Measurements from ENCODE around the gene NVL. TPM values are rescaled to one million over a fixed set of nuclear protein-coding genes. Genes with fewer than 3 reads are reported as not detected.

Gene NVL
- total RNA-seq, 1 donor = 22.9 TPM

DNA sequence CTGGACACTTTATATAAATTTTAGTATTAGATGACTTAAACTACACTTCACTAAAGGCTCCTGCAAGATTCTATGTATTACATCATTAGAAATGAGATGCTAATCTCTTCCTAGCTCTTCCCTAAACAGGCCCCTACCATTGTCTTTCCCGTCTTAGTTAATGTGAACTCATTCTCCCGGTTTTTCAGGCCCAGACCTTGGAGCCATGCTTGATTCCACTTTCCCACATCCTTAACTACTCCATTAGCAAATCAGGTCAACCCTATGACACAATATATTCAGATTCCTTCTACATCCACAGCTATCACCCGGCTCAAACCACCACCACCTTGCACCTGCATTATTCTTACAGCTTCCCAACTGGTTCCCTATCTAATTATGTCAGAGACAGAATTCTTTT, 73.3 kb downstream of the NVL start:
- no peak for TF ChIP-seq CTCF (IDR thresholded peaks at IDR 0.05; ENCODE audit: insufficient read depth, low read depth, low read length)
- no peak overlapping the region for H3K4me3 ChIP-seq (ENCODE audit: low read depth, low read length)
- no peak for DNase-seq (ENCODE audit: low read depth)

DNA sequence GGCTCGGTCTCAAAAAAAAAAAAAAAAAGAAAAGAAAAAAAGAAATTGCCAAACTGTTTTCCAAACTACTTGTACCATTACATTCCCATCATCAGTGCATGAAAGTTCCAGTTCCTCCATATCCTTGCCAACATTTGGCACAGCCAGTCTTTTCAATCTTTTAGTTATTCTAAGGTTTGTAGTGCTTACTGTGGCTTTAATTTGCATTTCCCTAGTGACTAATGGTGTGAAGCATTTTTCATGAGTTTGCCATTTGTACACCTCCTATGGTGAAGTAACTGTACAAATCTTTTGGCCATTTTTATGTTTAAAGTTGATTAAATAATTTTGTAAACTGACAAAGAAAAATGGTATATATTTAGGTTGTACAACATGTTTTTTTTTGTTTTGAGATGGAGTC, 76.3 kb downstream of the NVL start:
- no peak for TF ChIP-seq CTCF (IDR thresholded peaks at IDR 0.05; ENCODE audit: insufficient read depth, low read depth, low read length)
- no peak for DNase-seq (ENCODE audit: low read depth)
- H3K4me3 ChIP-seq (ENCODE audit: low read depth, low read length) = no peak overlapping the region

DNA sequence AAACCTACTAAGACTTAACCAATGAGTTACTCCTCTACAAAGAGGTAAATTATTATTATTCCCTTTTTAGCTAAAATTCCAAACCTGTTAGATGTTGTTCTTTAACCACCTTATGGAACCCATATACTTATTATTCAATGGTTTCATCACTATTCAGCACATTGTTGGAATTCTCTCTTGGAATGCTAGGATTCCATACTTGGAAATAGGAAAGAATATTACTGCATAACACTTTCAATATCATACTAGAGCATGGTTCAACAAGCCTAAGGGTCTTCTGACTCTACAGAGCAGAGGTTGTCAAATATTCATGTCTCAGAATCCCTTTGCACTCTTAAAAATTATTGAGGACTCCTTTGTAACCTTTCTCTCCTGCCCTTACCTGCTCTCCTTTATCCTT, 77.5 kb downstream of the NVL start:
- DNase-seq (ENCODE audit: low read depth) = no peak
- TF ChIP-seq CTCF (IDR thresholded peaks at IDR 0.05; ENCODE audit: insufficient read depth, low read depth, low read length) = no peak

DNA sequence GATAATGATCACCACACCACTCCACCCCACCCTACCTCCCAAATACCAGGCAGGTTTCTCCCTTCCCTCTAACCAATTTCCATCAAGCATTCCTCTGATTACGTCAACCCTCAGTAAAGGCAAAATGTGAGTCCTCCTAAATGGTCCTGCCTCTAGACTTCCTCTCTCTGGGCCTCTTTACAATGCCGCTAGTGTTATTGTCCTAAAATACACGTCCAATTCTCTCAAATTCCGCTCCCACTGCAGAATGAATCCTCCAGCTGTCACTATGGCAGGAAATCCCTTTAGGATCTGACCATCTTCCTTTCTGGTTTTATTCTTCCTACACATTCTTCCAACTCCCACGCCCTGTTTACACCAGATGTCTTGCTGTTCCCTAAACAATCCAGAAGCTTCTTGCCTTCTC, 78.2 kb downstream of the NVL start:
- DNase-seq (ENCODE audit: low read depth) = no peak
- H3K4me3 ChIP-seq (ENCODE audit: low read depth, low read length) = no peak overlapping the region
- no peak for TF ChIP-seq CTCF (IDR thresholded peaks at IDR 0.05; ENCODE audit: insufficient read depth, low read depth, low read length)

More for the DNA sequence above, 77.5 kb downstream of the NVL start:
- H3K4me3 ChIP-seq (ENCODE audit: low read depth, low read length) = no peak overlapping the region

DNA sequence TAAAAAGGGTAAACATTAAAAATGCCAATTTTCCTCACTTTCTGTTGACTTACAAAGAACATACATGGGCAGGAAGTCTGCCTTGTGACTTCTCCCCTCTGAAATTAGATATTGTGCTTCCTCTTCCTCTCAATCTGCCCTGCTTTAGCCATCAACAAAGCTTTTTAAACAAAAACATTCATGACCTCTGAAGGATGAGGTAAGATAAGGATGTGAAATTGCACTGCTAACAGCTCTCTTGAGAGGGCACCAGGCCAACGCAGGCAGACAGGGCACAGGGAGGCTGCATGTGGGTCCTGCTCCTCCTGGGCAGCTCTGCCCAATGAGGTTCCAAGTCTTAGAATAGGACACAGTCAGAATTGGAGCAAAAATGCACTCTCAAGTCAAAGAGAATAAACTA, 84.8 kb downstream of the NVL start:
- no peak for TF ChIP-seq CTCF (IDR thresholded peaks at IDR 0.05; ENCODE audit: insufficient read depth, low read depth, low read length)
- DNase-seq (ENCODE audit: low read depth) = peak; percentile 42
- H3K4me3 ChIP-seq (ENCODE audit: low read depth, low read length) = no peak overlapping the region

- TF ChIP-seq CTCF (IDR thresholded peaks at IDR 0.05; ENCODE audit: insufficient read depth, low read depth, low read length) = no peak
- no peak overlapping the region for H3K4me3 ChIP-seq (ENCODE audit: low read depth, low read length)
- DNase-seq (ENCODE audit: low read depth) = no peak
Measured at GRCh38 chr1:224238756-224239155, 91.2 kb downstream of the NVL start.

DNA sequence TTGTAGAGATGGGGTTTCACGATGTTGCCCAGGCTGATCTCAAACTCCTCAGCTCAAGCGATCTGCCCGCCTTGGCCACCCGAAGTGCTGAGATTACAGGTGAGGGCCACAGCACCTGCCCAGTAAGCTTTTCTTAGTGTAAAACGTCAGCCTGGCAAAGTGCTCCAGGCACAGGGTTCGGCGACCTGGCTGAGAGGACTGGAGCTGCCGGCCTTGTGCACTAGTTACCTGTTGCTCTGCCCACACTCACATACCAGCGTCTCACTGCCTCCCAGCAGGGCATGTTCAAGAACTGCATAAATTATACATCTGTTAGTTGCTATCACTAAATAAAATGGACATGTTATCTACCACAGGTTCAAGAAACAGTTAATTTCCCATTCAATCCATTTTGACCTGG, 91.8 kb downstream of the NVL start:
- no peak overlapping the region for H3K4me3 ChIP-seq (ENCODE audit: low read depth, low read length)
- DNase-seq (ENCODE audit: low read depth) = no peak
- TF ChIP-seq CTCF (IDR thresholded peaks at IDR 0.05; ENCODE audit: insufficient read depth, low read depth, low read length) = no peak
